Small intestine (tissue), 7 donors: ENCODE measurements around the gene MPZL1. TPM values are rescaled to one million over a fixed set of nuclear protein-coding genes. Genes with fewer than 3 reads are reported as not detected.

Experiments used
- DNase-seq, 2 donors: peaks; one replicate each; pipeline versions ENCODE4 v3.0.0 to v3.0.0-alpha.2; 2013
- FAIRE-seq: peaks from 2 replicates; lab custom pipeline; 2012; peaks lifted over from hg19 to GRCh38; lab: Jason Lieb, UNC
- H3K27ac ChIP-seq, 3 donors: one replicate each; pipeline ENCODE4 v1.5.1; 2013; ENCODE audit warnings: low read length in 2 of 3, mild to moderate bottlenecking in 2 of 3, control low read depth in 1 of 3, inconsistent platforms in 1 of 3, low read depth in 1 of 3, moderate library complexity in 1 of 3
- H3K27me3 ChIP-seq, 3 donors: one replicate each; pipeline ENCODE4 v1.6.1; 2013; ENCODE audit warnings: low read length in 3 of 3, inconsistent platforms in 1 of 3; ENCODE audit not compliant: control insufficient read depth in 3 of 3, insufficient read depth in 3 of 3
- H3K36me3 ChIP-seq, 3 donors: one replicate each; pipeline ENCODE4 v1.6.1; 2013; ENCODE audit warnings: low read length in 3 of 3, inconsistent platforms in 1 of 3, low read depth in 1 of 3, mild to moderate bottlenecking in 1 of 3, moderate library complexity in 1 of 3; ENCODE audit not compliant: control insufficient read depth in 3 of 3, insufficient read depth in 2 of 3
- H3K4me1 ChIP-seq, 3 donors: one replicate each; pipeline ENCODE4 v1.6.1; 2013; ENCODE audit warnings: low read length in 2 of 3, inconsistent platforms in 1 of 3, low read depth in 1 of 3, mild to moderate bottlenecking in 1 of 3, moderate library complexity in 1 of 3; ENCODE audit not compliant: control insufficient read depth in 3 of 3, insufficient read depth in 2 of 3
- H3K4me3 ChIP-seq, 3 donors: one replicate each; pipeline ENCODE4 v1.5.1; 2013; ENCODE audit warnings: low read length in 3 of 3, control low read depth in 1 of 3, inconsistent platforms in 1 of 3, low read depth in 1 of 3, mild to moderate bottlenecking in 1 of 3, moderate library complexity in 1 of 3
- H3K9me3 ChIP-seq, 2 donors: one replicate each; pipeline ENCODE4 v1.6.1; 2013; ENCODE audit warnings: low read depth in 1 of 2, low read length in 1 of 2; ENCODE audit not compliant: control insufficient read depth in 2 of 2, insufficient read depth in 1 of 2
- WGBS, 3 donors: extraction: QIAGEN DNeasy Blood & Tissue Kit; methylation state at CpG; one replicate each; pipeline ENCODE4 v1.1.7; 2013; 5-methylcytosine and 5-hydroxymethylcytosine counted together
- polyA plus RNA-seq, 4 donors: library from polyadenylated mRNA; stranded (reverse) in 3 of 4; unstranded in 1 of 4; fragments of 200-250 nt in 3 of 4; fragments of 120-200 nt in 1 of 4; gene quantifications; one replicate each; pipeline versions ENCODE4 v1.2.1 to v1.2.3, GENCODE V29; 2013
- donor health status: healthy with polysubstance abuse.
- donor health status: control.
- donor health status: control.
- donor health status: Bipolar disorder and iron deficiency.
- donor health status: healthy.

Gene MPZL1
- polyA plus RNA-seq, 4 donors = 8.1 to 107 (median 31.4) TPM

DNA sequence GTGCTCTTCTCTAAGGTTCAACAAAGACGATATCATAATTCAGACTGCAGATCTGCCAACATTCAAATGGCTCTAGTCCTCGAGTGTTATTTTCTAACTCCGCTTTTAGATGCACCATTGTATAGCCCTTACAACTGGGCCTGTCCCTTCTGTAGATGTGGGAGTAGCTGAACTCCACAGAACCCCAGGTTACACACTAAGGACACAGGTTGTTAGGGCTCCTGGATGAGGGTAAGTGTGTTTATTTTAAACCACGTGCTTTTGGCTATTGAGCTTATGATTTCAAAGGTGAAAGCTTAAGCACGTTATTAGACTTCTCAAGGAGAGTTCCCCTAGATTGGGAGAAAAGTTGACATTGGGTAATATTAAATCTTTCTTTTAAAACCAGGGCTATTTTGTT is 64.7 kb downstream of the MPZL1 start:
- H3K4me1 ChIP-seq = peaks cover 0 to 2% (median 0%) of the 10 kb centered on the region in 3 donors
- peaks cover 0 to 24% (median 6%) of the 10 kb centered on the region in 3 donors for H3K36me3 ChIP-seq
- DNase-seq (peak in 1 of 2 donors; percentile 24), FAIRE-seq (no peak)
- 74 to 80% (median 80%) methylated on average over 5 of the region's 5 CpGs for WGBS, 3 donors
- H3K9me3 ChIP-seq = no peaks in the 10 kb centered on the region
- no peaks in the 10 kb centered on the region for H3K27me3 ChIP-seq
- no peak overlapping the region for H3K4me3 ChIP-seq
- no peak overlapping the region for H3K27ac ChIP-seq

DNA sequence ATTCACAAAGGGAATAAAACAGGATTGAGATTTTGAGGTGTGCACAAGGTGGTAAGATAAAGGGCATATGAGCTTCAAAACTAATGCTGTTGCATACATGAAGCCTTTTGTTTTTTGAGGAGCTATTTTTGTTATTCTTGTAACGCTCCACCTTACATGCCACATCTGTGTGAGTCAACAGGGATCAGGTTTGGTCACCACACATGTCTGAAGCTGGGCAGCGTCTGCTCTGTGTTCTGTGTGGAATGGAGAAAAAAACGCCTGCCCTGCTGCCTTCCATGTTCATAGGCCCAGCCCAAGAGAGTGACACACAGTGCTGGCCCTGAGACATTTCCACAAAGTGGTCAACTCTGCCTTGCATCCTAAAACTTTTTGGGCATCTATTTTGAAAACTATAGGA is 67.7 kb downstream of the MPZL1 start:
- Histone ChIP-seq H3K9me3 (no peaks in the 10 kb centered on the region), H3K36me3 (peaks cover 0 to 30% (median 6%) of the 10 kb centered on the region in 3 donors), H3K4me1 (peaks cover 0 to 2% (median 0%) of the 10 kb centered on the region in 3 donors), H3K27ac (no peak overlapping the region), H3K27me3 (no peaks in the 10 kb centered on the region), H3K4me3 (no peak overlapping the region)
- FAIRE-seq (no peak), DNase-seq (no peak)
- WGBS, 3 donors = 89 to 93% (median 92%) methylated on average over 3 of the region's 3 CpGs

DNA sequence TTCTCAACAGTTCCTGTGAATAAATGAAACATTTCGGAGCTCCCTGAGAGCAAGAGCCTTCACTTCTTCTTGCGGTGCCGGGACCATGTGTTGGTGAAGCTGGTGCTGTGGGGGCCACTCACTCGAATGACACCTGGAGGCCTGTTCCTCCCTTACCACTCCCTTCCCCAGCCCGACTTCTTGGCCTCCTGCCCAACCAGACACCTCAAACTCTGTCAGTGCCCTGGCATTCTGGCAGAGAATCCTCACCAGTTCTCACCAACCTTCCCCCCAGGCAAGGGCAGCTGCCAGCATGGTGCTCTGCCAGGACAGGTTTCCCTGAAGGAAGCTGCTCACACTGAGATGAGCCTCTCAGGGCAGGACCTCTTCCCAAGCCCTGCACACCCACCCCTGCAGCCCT is 68.3 kb downstream of the MPZL1 start:
- 72 to 87% (median 77%) methylated on average over 5 of the region's 5 CpGs for WGBS, 3 donors
- no peak for FAIRE-seq

GRCh38 chr1:167791281-167792187 is 69.8 kb downstream of the MPZL1 start:
- WGBS, 3 donors = 58 to 79% (median 74%) methylated on average over 5 of the region's 5 CpGs
- Histone ChIP-seq H3K36me3 (peaks cover 0 to 27% (median 5%) of the 10 kb centered on the region in 3 donors), H3K4me1 (peaks cover 0 to under 1% (median 0%) of the 10 kb centered on the region in 3 donors), H3K27me3 (no peaks in the 10 kb centered on the region), H3K4me3 (no peak overlapping the region), H3K27ac (peak overlapping the region in 1 of 3 donors; percentile 40), H3K9me3 (no peaks in the 10 kb centered on the region)
- DNase-seq (no peak), FAIRE-seq (no peak)

More for the DNA sequence above, 68.3 kb downstream of the MPZL1 start:
- Histone ChIP-seq H3K9me3 (no peaks in the 10 kb centered on the region), H3K4me3 (no peak overlapping the region), H3K27ac (no peak overlapping the region), H3K4me1 (peaks cover 0 to 2% (median 0%) of the 10 kb centered on the region in 3 donors), H3K27me3 (no peaks in the 10 kb centered on the region), H3K36me3 (peaks cover 0 to 28% (median 5%) of the 10 kb centered on the region in 3 donors)
- DNase-seq = no peak

GRCh38 chr1:167792188-167792565 is 70.4 kb downstream of the MPZL1 start:
- Histone ChIP-seq H3K36me3 (peaks cover 0 to 28% (median 5%) of the 10 kb centered on the region in 3 donors), H3K27ac (no peak overlapping the region), H3K9me3 (no peaks in the 10 kb centered on the region), H3K27me3 (no peaks in the 10 kb centered on the region), H3K4me1 (no peaks in the 10 kb centered on the region), H3K4me3 (no peak overlapping the region)
- DNase-seq = no peak
- WGBS, 3 donors = 84 to 94% (median 91%) methylated on average over 4 of the region's 4 CpGs
- no peak for FAIRE-seq

DNA sequence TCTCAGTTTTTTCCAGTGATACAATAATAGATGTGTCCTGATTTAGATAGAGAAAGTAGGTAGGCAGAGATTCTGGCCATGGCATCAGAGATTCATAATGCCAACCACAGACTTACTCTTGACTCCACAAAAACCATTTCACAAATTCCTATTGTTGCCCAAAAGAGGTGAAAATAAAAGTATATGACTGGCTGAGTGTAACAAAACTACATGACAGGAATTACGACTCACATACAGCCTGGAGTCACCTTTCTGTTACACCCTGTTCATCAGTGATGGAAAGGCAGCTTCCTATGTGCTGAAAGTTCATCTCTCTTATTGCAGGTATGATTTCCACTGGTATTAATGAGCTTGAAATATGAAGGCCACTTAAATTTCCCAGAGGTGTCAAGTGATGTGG is 72.3 kb downstream of the MPZL1 start:
- Histone ChIP-seq H3K36me3 (peaks cover 0 to 23% (median 5%) of the 10 kb centered on the region in 3 donors), H3K27ac (no peak overlapping the region), H3K27me3 (no peaks in the 10 kb centered on the region), H3K4me3 (no peak overlapping the region), H3K9me3 (no peaks in the 10 kb centered on the region), H3K4me1 (peaks cover 0 to 5% (median 0%) of the 10 kb centered on the region in 3 donors)
- DNase-seq = no peak
- FAIRE-seq = no peak
- WGBS, 3 donors = 91 to 97% (median 95%) methylated on average over 1 of the region's 1 CpG

- DNase-seq (no peak), FAIRE-seq (no peak)
- H3K27ac ChIP-seq = peak overlapping the region in 1 of 3 donors; percentile 70
- no peaks in the 10 kb centered on the region for H3K9me3 ChIP-seq
- H3K36me3 ChIP-seq = peaks cover 0 to 9% (median 0%) of the 10 kb centered on the region in 3 donors
- no peak overlapping the region for H3K4me3 ChIP-seq
- H3K4me1 ChIP-seq = peaks cover 0 to 14% (median 0%) of the 10 kb centered on the region in 3 donors
- 79 to 89% (median 87%) methylated on average over 10 of the region's 10 CpGs for WGBS, 3 donors
- H3K27me3 ChIP-seq = no peaks in the 10 kb centered on the region
These were observed 74.3 kb downstream of the MPZL1 start for GRCh38 chr1:167795810-167796740.

DNA sequence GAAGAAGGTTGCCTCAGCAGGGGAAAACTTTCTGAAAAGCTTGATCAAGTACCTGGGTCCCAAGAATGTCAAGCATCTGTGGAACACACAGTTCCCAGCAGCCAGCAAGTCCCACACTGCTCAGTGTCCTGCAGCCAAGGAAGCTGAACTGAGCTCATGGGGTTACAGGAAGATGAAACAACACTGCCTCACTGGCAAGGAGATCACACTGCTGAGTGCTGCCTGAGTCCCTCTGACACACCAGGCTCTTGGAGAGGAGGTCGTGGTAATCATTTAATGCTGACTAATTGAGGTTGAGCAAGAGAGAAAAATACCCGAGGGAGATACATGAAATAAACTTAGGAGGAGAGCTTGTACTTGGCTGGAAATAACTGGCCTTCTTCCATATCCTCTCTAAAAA is 75.2 kb downstream of the MPZL1 start:
- Histone ChIP-seq H3K9me3 (no peaks in the 10 kb centered on the region), H3K27ac (peak overlapping the region in 1 of 3 donors; percentile 70), H3K4me3 (no peak overlapping the region), H3K27me3 (no peaks in the 10 kb centered on the region), H3K36me3 (peaks cover 0 to 9% (median 0%) of the 10 kb centered on the region in 3 donors), H3K4me1 (peaks cover 0 to 14% (median 0%) of the 10 kb centered on the region in 3 donors)
- DNase-seq (peak; percentile 20 to 31), FAIRE-seq (no peak)
- 14 to 24% (median 23%) methylated on average over 2 of the region's 2 CpGs for WGBS, 3 donors
